GM08714 (cell line): ENCODE data around the gene NAA10.

ENCODE experiments used
- H3K4me3 ChIP-seq: fragments of 200-500 bp; sonication (Bioruptor generic); 2 replicates; pipeline ENCODE4 v1.5.1; 2014; ENCODE audit warnings: mild to moderate bottlenecking, low read length, inconsistent platforms
- ZNF274 ChIP-seq: IDR thresholded peaks from 2 replicates; pipeline ENCODE4 v1.6.1; 2012; ENCODE audit warnings: mild to moderate bottlenecking, low read depth, low read length

NAA10 gene

GRCh38 chrX:153931151-153931550 is 3.7 kb downstream of the NAA10 start:
- TF ChIP-seq ZNF274 = no peak
- H3K4me3 ChIP-seq = no peak overlapping the region

GRCh38 chrX:153930011-153930910 is 4.6 kb downstream of the NAA10 start:
- TF ChIP-seq ZNF274 = no peak
- no peak overlapping the region for H3K4me3 ChIP-seq

- no peak overlapping the region for H3K4me3 ChIP-seq
- no peak for TF ChIP-seq ZNF274
These were observed 5.3 kb downstream of the NAA10 start for GRCh38 chrX:153929576-153929975.

- no peak for TF ChIP-seq ZNF274
- H3K4me3 ChIP-seq = peak overlapping the region; percentile 45; the same call in 1 of the 2 replicates
These were observed 6.0 kb downstream of the NAA10 start for GRCh38 chrX:153928846-153929245.

GRCh38 chrX:153927922-153928760 is 6.7 kb downstream of the NAA10 start:
- no peak for TF ChIP-seq ZNF274
- H3K4me3 ChIP-seq = peak overlapping the region; percentile 55; the same call in 1 of the 2 replicates

- no peak for TF ChIP-seq ZNF274
- peak overlapping the region; percentile 55; the same call in 1 of the 2 replicates for H3K4me3 ChIP-seq
These were observed 7.2 kb downstream of the NAA10 start for GRCh38 chrX:153927672-153927921.

GRCh38 chrX:153926858-153927671 is 7.8 kb downstream of the NAA10 start:
- H3K4me3 ChIP-seq = peak overlapping the region; percentile 55; the same call in 1 of the 2 replicates
- no peak for TF ChIP-seq ZNF274

GRCh38 chrX:153926552-153926857 is 8.3 kb downstream of the NAA10 start:
- TF ChIP-seq ZNF274 = no peak
- H3K4me3 ChIP-seq = peak overlapping the region; percentile 74; the same call in 1 of the 2 replicates

GRCh38 chrX:153925739-153926551 is 8.9 kb downstream of the NAA10 start, which contains the start of gene ARHGAP4:
TSS of gene ARHGAP4 (minus strand) at chrX:153926264. CDS start at chrX:153926202, 62 bp downstream.
- TF ChIP-seq ZNF274 = no peak

GRCh38 chrX:153925387-153925738 is 9.5 kb downstream of the NAA10 start:
- peak overlapping the region; percentile 74; the same call in 1 of the 2 replicates for H3K4me3 ChIP-seq
- TF ChIP-seq ZNF274 = no peak

More at GRCh38 chrX:153925739-153926551, 8.9 kb downstream of the NAA10 start, which contains the start of gene ARHGAP4:
- H3K4me3 ChIP-seq = peak within 1 kb of the TSS; percentile 74

- peak overlapping the region; percentile 74; the same call in 1 of the 2 replicates for H3K4me3 ChIP-seq
- no peak for TF ChIP-seq ZNF274
These were observed 10.5 kb downstream of the NAA10 start for GRCh38 chrX:153924149-153924861.

GRCh38 chrX:153922932-153923857 is 11.6 kb downstream of the NAA10 start:
- H3K4me3 ChIP-seq = no peak overlapping the region; the same call in 1 of the 2 replicates
- no peak for TF ChIP-seq ZNF274
